Measurements from ENCODE around the gene SLCO4C1.

DNA sequence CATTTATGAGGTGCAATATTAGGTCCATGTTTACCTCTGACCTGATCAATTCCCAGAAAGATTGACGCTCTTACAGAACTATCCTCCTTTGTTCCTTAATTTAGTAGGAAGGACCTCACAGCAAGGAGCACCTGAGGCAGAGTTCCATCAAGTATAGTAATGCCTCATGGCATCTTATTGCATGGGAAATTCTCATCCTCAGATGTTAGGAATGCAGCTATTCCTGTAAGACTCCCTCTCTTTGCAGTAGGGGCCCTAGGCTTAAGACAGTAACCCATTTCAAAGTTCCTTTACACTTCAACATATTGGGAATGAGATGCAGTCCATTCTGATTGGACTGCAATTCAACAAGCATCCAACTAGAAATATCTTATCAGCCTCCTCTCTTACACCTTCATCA, 69.8 kb downstream of the SLCO4C1 start:
- TF ChIP-seq, protein P1, sequence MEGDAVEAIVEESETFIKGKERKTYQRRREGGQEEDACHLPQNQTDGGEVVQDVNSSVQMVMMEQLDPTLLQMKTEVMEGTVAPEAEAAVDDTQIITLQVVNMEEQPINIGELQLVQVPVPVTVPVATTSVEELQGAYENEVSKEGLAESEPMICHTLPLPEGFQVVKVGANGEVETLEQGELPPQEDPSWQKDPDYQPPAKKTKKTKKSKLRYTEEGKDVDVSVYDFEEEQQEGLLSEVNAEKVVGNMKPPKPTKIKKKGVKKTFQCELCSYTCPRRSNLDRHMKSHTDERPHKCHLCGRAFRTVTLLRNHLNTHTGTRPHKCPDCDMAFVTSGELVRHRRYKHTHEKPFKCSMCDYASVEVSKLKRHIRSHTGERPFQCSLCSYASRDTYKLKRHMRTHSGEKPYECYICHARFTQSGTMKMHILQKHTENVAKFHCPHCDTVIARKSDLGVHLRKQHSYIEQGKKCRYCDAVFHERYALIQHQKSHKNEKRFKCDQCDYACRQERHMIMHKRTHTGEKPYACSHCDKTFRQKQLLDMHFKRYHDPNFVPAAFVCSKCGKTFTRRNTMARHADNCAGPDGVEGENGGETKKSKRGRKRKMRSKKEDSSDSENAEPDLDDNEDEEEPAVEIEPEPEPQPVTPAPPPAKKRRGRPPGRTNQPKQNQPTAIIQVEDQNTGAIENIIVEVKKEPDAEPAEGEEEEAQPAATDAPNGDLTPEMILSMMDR (IDR thresholded peaks at IDR 0.05) = no peak
- no peak for TF ChIP-seq POLR2A (IDR thresholded peaks at IDR 0.05)
